ENCODE results near the gene DPPA5.
A peak's percentile ranks its signal among the peaks of the same experiment; 100 is the strongest.
"Not testable (repeated sequence)": the region's sequence is repeated elsewhere in the genome, so short reads cannot be mapped to it uniquely, and the experiment has no call there.

Gene DPPA5

DNA sequence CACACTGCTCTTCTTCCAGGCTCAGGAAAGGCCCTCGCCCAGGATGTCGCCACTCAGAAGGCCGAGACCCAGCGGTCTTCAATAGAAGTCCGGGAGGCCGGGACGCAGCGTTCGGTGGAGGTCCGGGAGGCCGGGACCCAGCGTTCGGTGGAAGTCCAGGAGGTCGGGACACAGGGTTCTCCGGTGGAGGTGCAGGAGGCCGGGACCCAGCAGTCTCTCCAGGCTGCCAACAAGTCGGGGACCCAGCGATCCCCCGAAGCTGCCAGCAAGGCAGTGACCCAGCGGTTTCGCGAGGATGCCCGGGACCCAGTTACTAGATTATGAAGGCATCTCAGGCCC, 9.4 kb upstream of the DPPA5 start:
- no peak for DNase-seq

DNA sequence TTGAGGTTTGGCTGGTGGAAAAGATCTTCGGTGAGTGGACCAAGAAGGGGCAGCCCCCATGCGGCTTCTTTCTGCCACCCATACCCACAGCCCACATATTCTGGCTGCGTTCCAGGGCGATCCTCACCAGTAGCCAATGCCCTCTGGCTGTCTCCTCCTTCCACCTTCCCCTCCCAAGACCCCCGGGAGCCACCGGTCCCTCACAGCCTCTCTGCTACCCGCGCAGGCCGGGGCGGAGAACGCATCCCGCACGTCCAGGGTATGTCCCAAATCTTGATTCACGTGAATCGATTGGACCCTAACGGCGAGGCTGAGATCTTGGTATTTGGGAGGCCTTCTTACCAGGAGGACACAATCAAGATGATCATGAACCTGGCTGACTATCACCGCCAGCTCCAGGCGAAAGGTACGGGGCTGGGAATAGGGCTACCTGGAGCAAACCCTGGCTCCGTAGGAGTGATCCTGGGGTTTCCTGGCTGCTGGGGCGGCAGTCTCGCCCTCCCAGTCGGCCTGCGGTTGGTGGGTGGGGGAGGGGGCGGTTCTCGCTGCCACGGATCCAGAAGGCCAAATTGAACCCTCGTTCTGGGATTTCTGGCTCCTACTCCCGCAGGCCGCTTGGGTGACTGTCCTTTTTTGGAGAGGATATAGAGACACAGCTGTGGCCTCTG, 8.9 kb upstream of the DPPA5 start:
- no peak for DNase-seq

- no peak for DNase-seq
Measured at GRCh38 chr6:73362358-73362757, 8.3 kb upstream of the DPPA5 start, which contains the start of gene KHDC3L. Gene KHDC3L, plus strand, starts transcription at chr6:73362658. Its CDS starts 72 bp downstream, at chr6:73362730.

GRCh38 chr6:73349311-73349710, 4.8 kb downstream of the DPPA5 start:
- no peak for DNase-seq

GRCh38 chr6:73348550-73349204, 5.4 kb downstream of the DPPA5 start:
- DNase-seq: no peak

DNA sequence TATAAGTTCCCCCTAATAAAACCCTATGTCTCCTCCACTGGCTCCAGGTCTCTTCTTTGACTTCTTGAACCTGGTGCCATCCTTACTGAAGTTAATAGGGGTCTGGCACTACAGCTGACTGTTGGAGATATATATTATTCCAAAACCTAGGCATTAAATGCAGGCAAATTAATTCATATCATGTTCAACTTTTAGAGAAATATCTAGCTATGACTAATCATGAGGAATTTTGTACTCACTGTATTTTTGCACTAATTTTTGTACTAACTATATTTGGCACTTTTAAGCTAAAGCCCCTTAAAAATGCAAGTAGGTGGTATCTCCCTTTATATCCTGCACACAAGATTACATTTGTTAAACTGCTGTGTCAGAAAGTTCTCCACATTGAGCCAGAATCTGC, 10.9 kb downstream of the DPPA5 start:
- DNase-seq: no peak

DNA sequence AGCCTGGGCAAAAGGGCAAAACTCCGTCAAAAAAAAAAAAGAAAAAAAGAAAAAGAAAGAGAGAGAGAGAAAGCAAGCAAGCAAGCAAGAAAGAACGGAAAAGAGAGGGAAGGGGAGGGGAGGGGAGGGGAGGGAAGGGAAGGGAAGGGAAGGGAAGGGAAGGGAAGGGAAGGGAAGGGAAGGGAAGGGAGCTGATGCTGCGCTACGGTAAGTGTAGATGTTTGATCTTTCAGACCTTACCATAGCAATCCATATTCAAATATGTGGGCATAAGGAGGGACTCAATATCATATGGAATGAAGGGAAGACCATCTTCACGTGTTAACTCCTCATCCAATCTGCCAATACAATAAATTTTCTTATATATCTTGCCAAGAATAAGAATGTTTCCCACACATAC, 11.9 kb downstream of the DPPA5 start:
- DNase-seq: no peak

GRCh38 chr6:73341335-73341734, 12.7 kb downstream of the DPPA5 start:
- DNase-seq: no peak

DNA sequence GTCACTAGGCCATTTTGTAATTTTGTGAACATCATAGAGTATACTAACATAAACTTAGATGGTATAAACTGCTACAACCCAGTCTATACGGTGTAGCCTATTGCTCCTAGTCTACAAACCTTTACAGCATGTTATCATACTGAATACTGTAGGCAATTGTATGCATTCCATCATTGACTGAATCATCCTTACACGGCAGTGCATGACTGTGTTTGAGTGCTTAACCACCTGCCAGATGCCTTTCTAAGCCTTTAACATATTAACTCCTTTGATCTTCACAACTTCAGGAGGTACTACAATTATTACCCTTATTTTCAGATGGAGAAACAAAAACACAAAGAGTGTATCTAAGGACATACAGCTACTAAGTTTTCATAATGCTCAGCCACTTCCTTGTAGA, 14.0 kb downstream of the DPPA5 start:
- DNase-seq: no peak

GRCh38 chr6:73339340-73339739, 14.7 kb downstream of the DPPA5 start:
- DNase-seq: no peak

GRCh38 chr6:73329201-73329600, 24.9 kb downstream of the DPPA5 start:
- no peak for DNase-seq

GRCh38 chr6:73328790-73329189, 25.3 kb downstream of the DPPA5 start:
- DNase-seq: no peak

- no peak for DNase-seq
Measured at GRCh38 chr6:73325656-73326055, 28.4 kb downstream of the DPPA5 start.

GRCh38 chr6:73323323-73323722, 30.8 kb downstream of the DPPA5 start:
- no peak for DNase-seq

DNA sequence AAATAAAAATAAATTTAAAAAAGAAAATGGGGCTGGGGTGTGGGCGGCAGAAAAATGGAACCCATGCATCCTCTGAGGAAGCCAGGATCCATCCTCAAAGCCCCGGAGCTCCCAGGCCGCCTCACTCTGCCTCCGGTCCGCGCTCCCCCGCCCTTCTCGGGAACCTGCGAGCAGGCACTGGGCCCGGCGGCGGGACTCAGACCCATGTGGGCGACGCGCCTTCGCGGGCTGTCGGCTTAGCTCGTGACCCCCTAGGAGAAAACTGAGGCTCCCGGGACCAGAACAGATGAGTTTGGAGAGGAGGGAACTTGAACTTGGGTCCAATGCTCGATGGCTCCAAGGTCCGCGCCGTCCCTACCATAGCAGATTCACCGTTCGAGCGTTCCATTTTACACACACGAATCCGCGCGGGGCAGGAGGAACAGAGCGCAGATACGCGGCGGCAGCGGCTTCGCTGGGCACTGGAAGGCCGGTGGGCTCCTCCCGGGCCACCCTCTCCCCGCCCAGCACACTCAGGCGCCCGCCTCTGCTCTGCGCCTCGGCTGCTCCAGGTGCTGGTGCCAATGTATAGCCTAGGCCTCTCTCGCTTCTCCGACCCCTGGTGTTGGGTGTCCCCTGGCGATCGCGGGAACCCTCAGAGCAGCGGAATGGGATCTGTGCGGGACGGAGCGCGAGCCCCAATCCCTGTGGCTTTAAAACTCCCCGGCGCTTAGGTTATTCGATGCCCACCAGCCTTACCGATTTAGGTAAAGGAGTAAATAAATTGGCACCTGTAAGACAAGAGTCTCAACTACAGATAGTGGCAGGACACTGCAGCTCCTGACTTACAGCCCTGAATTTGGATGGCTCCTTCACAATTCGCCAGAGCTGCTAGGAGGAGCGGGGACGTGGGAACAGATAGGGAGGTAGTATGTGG, 39.2 kb downstream of the DPPA5 start:
- DNase-seq: no peak

GRCh38 chr6:73310503-73310845, 43.6 kb downstream of the DPPA5 start:
- DNase-seq: not testable (repeated sequence)

GRCh38 chr6:73309785-73310502, 44.1 kb downstream of the DPPA5 start:
- DNase-seq: peak; percentile 81

DNA sequence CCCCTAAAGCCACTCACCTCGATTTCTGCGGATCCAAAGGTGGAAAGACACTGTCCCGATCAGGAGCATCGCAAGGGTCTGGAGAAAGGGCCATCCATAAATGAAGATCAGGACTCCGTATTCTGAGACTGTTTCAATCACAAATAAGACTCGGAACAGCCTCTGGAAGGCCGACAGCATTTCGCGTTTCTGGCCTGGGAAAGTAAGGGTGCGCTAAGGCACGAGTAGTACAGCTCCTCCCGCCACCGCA, 44.6 kb downstream of the DPPA5 start:
- DNase-seq: peak; percentile 75

- DNase-seq: no peak
Measured at GRCh38 chr6:73308712-73309534, 45.2 kb downstream of the DPPA5 start.

DNA sequence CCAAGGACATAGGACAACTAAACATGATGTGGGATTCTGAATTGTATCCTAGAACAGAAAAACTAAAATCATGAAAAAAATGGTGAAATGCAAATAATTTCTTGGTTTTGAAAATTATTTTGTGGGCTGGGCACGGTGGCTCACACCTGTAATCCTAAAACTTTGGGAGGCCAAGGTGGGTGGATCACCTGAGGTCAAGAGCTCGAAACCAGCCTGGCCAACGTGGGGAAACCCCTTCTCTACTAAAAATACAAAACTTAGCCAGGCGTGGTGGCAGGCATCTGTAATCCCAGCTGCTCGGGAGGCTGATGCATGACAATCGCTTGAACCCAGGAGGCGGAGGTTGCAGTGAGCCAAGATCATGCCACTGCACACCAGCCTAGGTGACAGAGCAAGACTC, 50.3 kb downstream of the DPPA5 start:
- DNase-seq: not testable (repeated sequence)

Measured in NCI-H774 (cell line).